ENCODE data around the gene TRIM25. TPM values are rescaled to one million over a fixed set of nuclear protein-coding genes. Genes with fewer than 3 reads are reported as not detected.

The TRIM25 gene
- total RNA-seq, 1 donor from 2014 or later = 35.5 TPM

DNA sequence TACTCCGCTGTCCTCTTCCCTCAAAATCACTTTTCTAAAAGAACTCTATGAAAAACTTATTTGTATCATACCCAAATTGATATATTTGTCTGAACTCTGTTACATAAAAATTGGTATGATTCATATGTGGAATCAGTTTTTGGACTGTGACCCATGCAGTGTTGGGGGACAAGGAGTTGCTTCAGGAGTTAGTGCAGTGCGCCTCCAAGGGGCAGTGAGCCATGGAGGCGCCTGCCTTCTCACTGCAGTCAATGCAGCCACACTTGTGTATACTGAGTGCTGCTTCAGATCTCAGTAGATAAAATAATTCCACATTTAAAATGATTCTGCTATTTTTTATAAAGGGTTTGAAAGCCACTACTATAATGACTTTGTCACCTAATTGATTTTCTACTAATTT, 47.4 kb downstream of the TRIM25 start:
- Histone ChIP-seq H3K4me3 (ENCODE audit: low read depth, low read length) (no peak overlapping the region), H3K27me3 (ENCODE audit: control insufficient read depth, insufficient read depth, low read length) (no peaks in the 10 kb centered on the region), H3K36me3 (ENCODE audit: control insufficient read depth, insufficient read depth, low read length) (no peaks in the 10 kb centered on the region)
- TF ChIP-seq, protein P1, sequence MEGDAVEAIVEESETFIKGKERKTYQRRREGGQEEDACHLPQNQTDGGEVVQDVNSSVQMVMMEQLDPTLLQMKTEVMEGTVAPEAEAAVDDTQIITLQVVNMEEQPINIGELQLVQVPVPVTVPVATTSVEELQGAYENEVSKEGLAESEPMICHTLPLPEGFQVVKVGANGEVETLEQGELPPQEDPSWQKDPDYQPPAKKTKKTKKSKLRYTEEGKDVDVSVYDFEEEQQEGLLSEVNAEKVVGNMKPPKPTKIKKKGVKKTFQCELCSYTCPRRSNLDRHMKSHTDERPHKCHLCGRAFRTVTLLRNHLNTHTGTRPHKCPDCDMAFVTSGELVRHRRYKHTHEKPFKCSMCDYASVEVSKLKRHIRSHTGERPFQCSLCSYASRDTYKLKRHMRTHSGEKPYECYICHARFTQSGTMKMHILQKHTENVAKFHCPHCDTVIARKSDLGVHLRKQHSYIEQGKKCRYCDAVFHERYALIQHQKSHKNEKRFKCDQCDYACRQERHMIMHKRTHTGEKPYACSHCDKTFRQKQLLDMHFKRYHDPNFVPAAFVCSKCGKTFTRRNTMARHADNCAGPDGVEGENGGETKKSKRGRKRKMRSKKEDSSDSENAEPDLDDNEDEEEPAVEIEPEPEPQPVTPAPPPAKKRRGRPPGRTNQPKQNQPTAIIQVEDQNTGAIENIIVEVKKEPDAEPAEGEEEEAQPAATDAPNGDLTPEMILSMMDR (IDR thresholded peaks at IDR 0.05; ENCODE audit: insufficient read depth, low read length, severe bottlenecking) = no peak
- DNase-seq (ENCODE audit: low read depth) = no peak
- FAIRE-seq = no peak

DNA sequence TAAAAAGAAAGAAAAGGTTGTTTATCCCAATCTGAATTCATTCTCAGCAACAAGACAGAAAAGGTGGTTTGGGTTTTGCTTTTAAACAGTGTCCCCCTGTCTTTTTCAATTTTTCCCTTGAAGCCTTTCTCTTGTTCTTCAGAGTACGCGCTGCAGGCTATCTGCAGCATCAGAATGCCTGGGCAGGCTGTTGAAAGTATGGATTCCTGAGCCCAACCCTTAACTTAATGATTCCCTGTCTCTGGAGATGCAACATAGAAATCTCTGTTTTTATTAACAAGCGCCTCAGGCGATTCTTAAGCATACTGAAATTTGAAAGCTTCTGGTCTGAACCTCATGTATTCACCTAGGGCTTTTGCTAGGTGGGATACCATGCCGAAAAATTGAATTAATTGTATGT, 47.8 kb downstream of the TRIM25 start:
- FAIRE-seq = no peak
- Histone ChIP-seq H3K27me3 (ENCODE audit: control insufficient read depth, insufficient read depth, low read length) (no peaks in the 10 kb centered on the region), H3K36me3 (ENCODE audit: control insufficient read depth, insufficient read depth, low read length) (no peaks in the 10 kb centered on the region), H3K4me3 (ENCODE audit: low read depth, low read length) (no peak overlapping the region)
- no peak for DNase-seq (ENCODE audit: low read depth)
- TF ChIP-seq, protein P1 (IDR thresholded peaks at IDR 0.05; ENCODE audit: insufficient read depth, low read length, severe bottlenecking) = no peak

DNA sequence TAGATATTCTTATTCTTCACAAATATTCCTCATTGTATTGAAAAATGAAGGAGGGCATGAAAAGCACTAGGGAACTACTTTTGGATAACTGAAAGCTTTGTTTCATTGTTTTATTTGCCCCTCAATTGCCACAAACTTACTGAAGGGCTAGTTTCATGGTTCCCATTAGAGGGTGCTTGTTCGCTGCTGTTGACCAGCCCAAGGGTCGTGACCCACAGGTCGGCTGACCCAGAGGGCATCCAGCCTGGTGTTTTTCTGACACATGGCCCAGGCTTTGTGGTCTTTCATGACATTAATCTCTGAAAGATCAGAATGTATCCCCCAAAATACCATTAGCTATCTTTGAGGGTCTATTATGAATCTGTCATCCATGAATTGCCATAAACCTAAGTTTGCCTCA, 49.9 kb downstream of the TRIM25 start:
- Histone ChIP-seq H3K4me3 (ENCODE audit: low read depth, low read length) (no peak overlapping the region), H3K27me3 (ENCODE audit: control insufficient read depth, insufficient read depth, low read length) (no peaks in the 10 kb centered on the region), H3K36me3 (ENCODE audit: control insufficient read depth, insufficient read depth, low read length) (peaks cover 1% of the 10 kb centered on the region)
- DNase-seq (ENCODE audit: low read depth) = no peak
- FAIRE-seq = no peak
- TF ChIP-seq, protein P1 (IDR thresholded peaks at IDR 0.05; ENCODE audit: insufficient read depth, low read length, severe bottlenecking) = no peak

DNA sequence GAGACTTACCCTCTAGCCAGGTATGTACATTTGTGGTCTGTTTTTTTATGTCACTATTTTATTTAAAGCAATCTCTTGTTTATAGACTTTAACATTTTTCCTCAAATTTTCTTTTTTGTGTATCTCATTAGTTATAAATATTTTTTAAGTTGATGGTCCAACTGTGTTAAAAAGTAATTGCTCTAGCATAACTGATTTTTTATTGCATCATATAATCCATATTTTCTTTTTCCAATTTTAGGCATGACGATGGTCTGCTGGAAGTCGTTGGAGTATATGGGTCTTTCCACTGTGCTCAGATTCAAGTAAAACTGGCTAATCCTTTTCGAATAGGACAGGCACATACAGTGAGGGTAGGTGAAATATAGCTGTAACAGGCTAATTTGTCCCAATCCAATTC, 52.0 kb downstream of the TRIM25 start:
- Histone ChIP-seq H3K27me3 (ENCODE audit: control insufficient read depth, insufficient read depth, low read length) (no peaks in the 10 kb centered on the region), H3K36me3 (ENCODE audit: control insufficient read depth, insufficient read depth, low read length) (peaks cover 1% of the 10 kb centered on the region), H3K4me3 (ENCODE audit: low read depth, low read length) (no peak overlapping the region)
- FAIRE-seq (no peak), DNase-seq (ENCODE audit: low read depth) (no peak)
- TF ChIP-seq, protein P1 (IDR thresholded peaks at IDR 0.05; ENCODE audit: insufficient read depth, low read length, severe bottlenecking) = no peak

DNA sequence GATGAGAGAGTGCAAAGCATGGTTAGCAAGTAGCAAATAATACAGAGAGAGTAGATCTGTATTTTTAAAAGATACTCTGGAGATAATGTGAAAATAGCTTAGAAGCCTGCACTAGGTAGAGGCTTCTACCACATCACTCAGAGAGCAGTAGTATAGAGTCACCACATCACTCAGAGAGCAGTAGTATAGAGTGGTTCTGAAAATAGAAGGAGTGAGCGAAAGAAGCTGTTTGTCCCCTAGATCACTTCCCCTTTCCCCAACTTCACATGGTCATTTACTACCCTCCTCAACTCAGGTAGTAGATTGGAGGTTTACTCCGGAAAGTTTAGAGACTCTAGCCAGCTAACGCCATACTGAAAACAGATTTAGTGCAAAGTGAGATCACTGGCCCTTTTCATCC, 62.8 kb downstream of the TRIM25 start:
- Histone ChIP-seq H3K4me3 (ENCODE audit: low read depth, low read length) (no peak overlapping the region), H3K36me3 (ENCODE audit: control insufficient read depth, insufficient read depth, low read length) (peaks cover 3% of the 10 kb centered on the region), H3K27me3 (ENCODE audit: control insufficient read depth, insufficient read depth, low read length) (no peaks in the 10 kb centered on the region)
- TF ChIP-seq, protein P1 (IDR thresholded peaks at IDR 0.05; ENCODE audit: insufficient read depth, low read length, severe bottlenecking) = no peak
- no peak for FAIRE-seq
- no peak for DNase-seq (ENCODE audit: low read depth)

DNA sequence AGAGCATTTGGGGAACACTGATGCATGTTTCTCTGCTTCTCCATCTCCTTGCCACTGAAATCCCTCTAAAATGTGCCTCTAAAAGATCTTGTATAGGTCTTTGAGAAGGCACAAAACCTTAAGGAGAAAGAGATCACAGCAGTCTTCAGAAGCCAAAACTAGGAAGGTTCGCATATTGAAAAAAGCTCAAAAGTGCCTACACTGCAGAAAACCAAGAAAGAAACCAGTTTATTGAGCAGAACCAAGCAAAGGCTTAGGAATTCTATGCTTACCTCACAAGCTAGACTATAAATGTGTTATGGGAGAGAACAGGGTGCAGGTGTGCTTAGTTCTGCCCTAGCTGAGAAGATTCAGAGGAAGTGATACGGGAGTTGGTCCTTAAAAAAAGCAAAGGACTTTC, 63.3 kb downstream of the TRIM25 start:
- DNase-seq (ENCODE audit: low read depth) (no peak), FAIRE-seq (no peak)
- Histone ChIP-seq H3K4me3 (ENCODE audit: low read depth, low read length) (no peak overlapping the region), H3K36me3 (ENCODE audit: control insufficient read depth, insufficient read depth, low read length) (peaks cover 3% of the 10 kb centered on the region), H3K27me3 (ENCODE audit: control insufficient read depth, insufficient read depth, low read length) (no peaks in the 10 kb centered on the region)
- TF ChIP-seq, protein P1 (IDR thresholded peaks at IDR 0.05; ENCODE audit: insufficient read depth, low read length, severe bottlenecking) = no peak

All from bronchial epithelial cell (primary cell).